Measurements from ENCODE around the gene IL26. TPM values are rescaled to one million over a fixed set of nuclear protein-coding genes. Genes with fewer than 3 reads are reported as not detected.

Gene IL26
- polyA plus RNA-seq, 3 donors: not detected

GRCh38 chr12:68159681-68160304 is 65.8 kb downstream of the IL26 start, which contains the start of gene IFNG:
Gene IFNG, minus strand, starts transcription at chr12:68159740. Its CDS starts 125 bp downstream, at chr12:68159615.
- DNase-seq (ENCODE audit: low read depth in 3 of 3, low spot score in 2 of 3): no peak

GRCh38 chr12:68158432-68158831 is 67.2 kb downstream of the IL26 start:
- no peak for DNase-seq (ENCODE audit: low read depth in 3 of 3, low spot score in 2 of 3)

GRCh38 chr12:68157380-68157779 is 68.2 kb downstream of the IL26 start:
- no peak for DNase-seq (ENCODE audit: low read depth in 3 of 3, low spot score in 2 of 3)

- DNase-seq (ENCODE audit: low read depth in 3 of 3, low spot score in 2 of 3): no peak
These were observed 69.0 kb downstream of the IL26 start for GRCh38 chr12:68156636-68157035.

GRCh38 chr12:68154779-68155178 is 70.8 kb downstream of the IL26 start:
- no peak for DNase-seq (ENCODE audit: low read depth in 3 of 3, low spot score in 2 of 3)

Other genes with a start within 250 kb of the IL26 start
- under 1 TPM in 1 of 3 donors, not detected in 2; 0.14 TPM for gene IFNG-AS1, start 236.4 kb downstream of the IL26 start, polyA plus RNA-seq (ENCODE audit: insufficient read length in 3 of 3)
- not detected for gene IFNG, start 66.1 kb downstream of the IL26 start, polyA plus RNA-seq (ENCODE audit: insufficient read length in 3 of 3)
- gene IL22, start 27.8 kb upstream of the IL26 start, polyA plus RNA-seq (ENCODE audit: insufficient read length in 3 of 3): not detected
- 10 to 100 TPM; 31.4 to 44.4 (median 36.4) TPM for gene MDM1, start 106.6 kb upstream of the IL26 start, polyA plus RNA-seq (ENCODE audit: insufficient read length in 3 of 3)